NCI-H2196 treated with DMSO at 0.1 percent for 48 hours (cell line): Measurements from ENCODE around the gene ZNF469.
"Not testable (repeated sequence)": the region's sequence is repeated elsewhere in the genome, so short reads cannot be mapped to it uniquely, and the experiment has no call there.

Source experiments
- DNase-seq: peaks from one replicate; lab custom pipeline; 2025; ENCODE audit not compliant: unreplicated experiment; lab: John Stamatoyannopoulos, UW

ZNF469 gene

GRCh38 chr16:88407807-88408206 is 25.0 kb downstream of the ZNF469 start:
- DNase-seq, result no peak

- no peak for DNase-seq
Observed at GRCh38 chr16:88408561-88409142, 25.9 kb downstream of the ZNF469 start.

- DNase-seq, result no peak
Observed at GRCh38 chr16:88409296-88410065, 26.7 kb downstream of the ZNF469 start.

GRCh38 chr16:88410297-88410968 is 27.7 kb downstream of the ZNF469 start:
- DNase-seq, result not testable (repeated sequence)

- no peak for DNase-seq
Observed at GRCh38 chr16:88411951-88412576, 29.3 kb downstream of the ZNF469 start.

- DNase-seq, result no peak
Observed at GRCh38 chr16:88412766-88413165, 30.0 kb downstream of the ZNF469 start.

GRCh38 chr16:88413231-88413630 is 30.5 kb downstream of the ZNF469 start:
- DNase-seq, result no peak

- DNase-seq, result no peak
Observed at GRCh38 chr16:88413631-88414030, 30.9 kb downstream of the ZNF469 start.

- DNase-seq, result no peak
Observed at GRCh38 chr16:88414521-88415380, 32.0 kb downstream of the ZNF469 start.

- no peak for DNase-seq
Observed at GRCh38 chr16:88415381-88415705, 32.6 kb downstream of the ZNF469 start.

- DNase-seq, result no peak
Observed at GRCh38 chr16:88415713-88416323, 33.1 kb downstream of the ZNF469 start.

- DNase-seq, result no peak
Observed at GRCh38 chr16:88416686-88417085, 33.9 kb downstream of the ZNF469 start.

- DNase-seq, result no peak
Observed at GRCh38 chr16:88417684-88418476, 35.1 kb downstream of the ZNF469 start.

GRCh38 chr16:88418869-88419268 is 36.1 kb downstream of the ZNF469 start:
- DNase-seq, result no peak

- DNase-seq, result no peak
Observed at GRCh38 chr16:88419790-88420189, 37.0 kb downstream of the ZNF469 start.

GRCh38 chr16:88420496-88420895 is 37.7 kb downstream of the ZNF469 start:
- DNase-seq, result no peak

- no peak for DNase-seq
Observed at GRCh38 chr16:88421301-88421700, 38.5 kb downstream of the ZNF469 start.

GRCh38 chr16:88421871-88422433 is 39.2 kb downstream of the ZNF469 start:
- no peak for DNase-seq

GRCh38 chr16:88422733-88423447 is 40.1 kb downstream of the ZNF469 start:
- DNase-seq, result no peak
